GM12865 (cell line): Measurements from ENCODE around the gene TXNIP.
A peak's percentile ranks its signal among the peaks of the same experiment; 100 is the strongest.

Experiments used
- DNase-seq: peaks from one replicate; pipeline ENCODE4 v3.0.0; 2010; ENCODE audit warnings: low read depth
- H3K4me3 ChIP-seq: 2 replicates; pipeline ENCODE4 v1.5.1; 2011; ENCODE audit warnings: mild to moderate bottlenecking, low read depth, low read length, control low read depth
- TF ChIP-seq, protein P1 (sequence below): IDR thresholded peaks from 2 replicates; pipeline ENCODE4 v1.5.1; 2011; ENCODE audit warnings: low read length, control low read depth, low read depth, inconsistent platforms; ENCODE audit not compliant: insufficient read depth; ENCODE audit errors: missing control alignments

Gene TXNIP

DNA sequence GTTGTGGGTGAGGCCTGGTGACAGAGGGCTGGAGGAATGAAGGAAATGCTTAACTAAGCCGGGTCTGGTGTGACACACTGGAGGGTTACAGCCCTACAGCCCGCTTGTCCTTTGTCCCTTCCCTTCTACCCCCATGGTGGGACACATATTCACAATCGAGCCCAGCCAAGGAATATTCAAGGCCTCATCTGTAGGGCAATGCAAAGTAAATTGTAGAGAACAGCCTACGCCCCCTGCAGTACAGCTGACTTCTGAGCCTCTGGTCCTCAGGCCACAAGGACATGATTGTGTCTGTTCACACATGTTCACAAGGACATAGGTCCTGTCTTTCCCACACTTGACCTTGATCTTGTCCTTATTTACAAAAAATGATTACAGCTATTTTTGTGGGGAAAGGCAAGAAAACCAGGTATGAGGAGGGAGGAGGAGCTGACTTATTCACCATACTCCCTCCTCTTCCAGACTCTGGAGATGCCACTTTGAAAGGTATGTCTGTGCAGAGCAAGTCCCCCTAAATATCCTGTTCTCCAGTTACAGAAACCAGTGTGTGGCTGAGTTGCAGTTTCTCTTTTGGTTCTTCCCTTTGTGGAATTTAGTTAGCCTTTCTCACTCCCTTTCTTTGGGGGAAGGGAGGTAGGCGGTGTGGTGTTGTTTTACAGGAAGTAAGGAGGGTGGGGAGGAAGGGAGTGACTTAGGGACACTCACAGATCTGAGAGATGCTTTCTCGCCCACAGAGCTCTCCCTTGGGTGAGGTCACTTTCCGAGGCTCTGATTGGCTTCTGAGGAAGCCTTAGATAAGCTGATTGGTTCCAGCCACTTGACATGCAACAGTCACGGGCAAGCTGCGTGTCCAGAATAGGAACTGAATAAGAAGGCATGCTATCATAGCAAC, 17.3 kb downstream of the TXNIP start:
- H3K4me3 ChIP-seq, result peak overlapping the region; percentile 28
- TF ChIP-seq, protein P1, sequence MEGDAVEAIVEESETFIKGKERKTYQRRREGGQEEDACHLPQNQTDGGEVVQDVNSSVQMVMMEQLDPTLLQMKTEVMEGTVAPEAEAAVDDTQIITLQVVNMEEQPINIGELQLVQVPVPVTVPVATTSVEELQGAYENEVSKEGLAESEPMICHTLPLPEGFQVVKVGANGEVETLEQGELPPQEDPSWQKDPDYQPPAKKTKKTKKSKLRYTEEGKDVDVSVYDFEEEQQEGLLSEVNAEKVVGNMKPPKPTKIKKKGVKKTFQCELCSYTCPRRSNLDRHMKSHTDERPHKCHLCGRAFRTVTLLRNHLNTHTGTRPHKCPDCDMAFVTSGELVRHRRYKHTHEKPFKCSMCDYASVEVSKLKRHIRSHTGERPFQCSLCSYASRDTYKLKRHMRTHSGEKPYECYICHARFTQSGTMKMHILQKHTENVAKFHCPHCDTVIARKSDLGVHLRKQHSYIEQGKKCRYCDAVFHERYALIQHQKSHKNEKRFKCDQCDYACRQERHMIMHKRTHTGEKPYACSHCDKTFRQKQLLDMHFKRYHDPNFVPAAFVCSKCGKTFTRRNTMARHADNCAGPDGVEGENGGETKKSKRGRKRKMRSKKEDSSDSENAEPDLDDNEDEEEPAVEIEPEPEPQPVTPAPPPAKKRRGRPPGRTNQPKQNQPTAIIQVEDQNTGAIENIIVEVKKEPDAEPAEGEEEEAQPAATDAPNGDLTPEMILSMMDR, result peak; percentile 32
- DNase-seq, result peak; percentile 99

DNA sequence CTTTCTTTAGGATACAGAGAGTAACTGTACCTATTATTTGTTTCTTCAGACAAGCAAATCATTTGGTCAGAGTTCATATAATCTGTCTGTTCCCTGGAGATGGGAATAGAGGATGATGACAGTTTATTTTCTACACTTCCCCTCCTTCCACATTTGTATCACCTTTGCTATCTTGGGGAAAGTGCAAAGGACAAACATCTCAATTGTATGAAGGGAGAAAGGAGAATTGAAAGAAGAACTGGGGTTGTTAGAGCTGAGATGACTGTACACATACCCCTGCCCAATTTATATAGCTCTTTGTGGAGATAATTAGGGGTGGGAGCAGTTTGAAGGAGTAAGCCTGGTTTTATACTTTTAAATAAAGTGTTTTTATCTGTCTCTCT, 17.9 kb downstream of the TXNIP start:
- no peak overlapping the region for H3K4me3 ChIP-seq
- DNase-seq, result no peak
- TF ChIP-seq, protein P1, result no peak

DNA sequence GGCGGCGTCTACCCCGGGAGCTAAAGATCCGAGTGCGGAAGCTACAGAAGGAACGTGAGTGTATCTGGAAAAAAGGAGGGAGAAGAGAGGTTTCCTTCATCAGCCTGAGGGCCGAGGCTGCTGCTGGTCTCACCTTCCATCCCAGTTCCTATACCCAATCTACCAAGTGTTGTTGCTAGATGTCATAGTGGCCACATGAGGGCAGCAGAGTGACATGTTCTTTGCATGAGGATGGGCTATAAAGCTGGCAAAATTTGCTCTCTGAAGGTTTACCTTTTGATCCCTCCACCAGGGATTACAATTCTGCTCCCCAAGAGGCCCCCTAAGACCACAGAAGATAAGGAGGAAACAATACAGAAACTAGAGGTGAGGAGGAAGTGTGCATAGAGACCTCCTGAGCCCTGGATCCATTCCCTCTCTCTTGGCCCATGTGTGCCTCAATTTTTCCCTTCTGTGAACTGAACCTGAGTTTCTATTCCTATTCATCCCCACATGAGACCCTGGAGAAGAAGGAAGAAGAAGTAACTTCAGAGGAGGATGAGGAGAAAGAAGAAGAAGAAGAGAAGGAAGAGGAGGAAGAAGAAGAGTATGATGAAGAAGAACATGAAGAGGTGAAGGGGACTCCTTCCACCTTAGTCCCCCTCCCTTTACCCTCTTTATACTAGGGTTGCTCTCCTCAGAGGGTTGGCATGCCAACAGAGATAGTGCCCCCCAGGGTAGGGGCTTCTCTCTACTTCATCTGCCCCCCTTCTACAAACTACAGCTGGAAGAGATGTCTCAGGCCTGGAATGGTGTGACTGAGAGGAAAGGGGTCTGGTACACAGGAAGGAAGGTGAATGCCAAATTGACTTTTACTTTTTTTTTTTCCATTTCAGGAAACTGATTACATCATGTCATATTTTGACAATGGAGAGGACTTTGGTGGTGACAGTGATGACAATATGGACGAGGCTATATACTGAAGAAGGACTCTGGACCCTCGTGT, 18.6 kb downstream of the TXNIP start:
- TF ChIP-seq, protein P1, result peak; percentile 79
- H3K4me3 ChIP-seq, result no peak overlapping the region
- DNase-seq, result peak; percentile 89

DNA sequence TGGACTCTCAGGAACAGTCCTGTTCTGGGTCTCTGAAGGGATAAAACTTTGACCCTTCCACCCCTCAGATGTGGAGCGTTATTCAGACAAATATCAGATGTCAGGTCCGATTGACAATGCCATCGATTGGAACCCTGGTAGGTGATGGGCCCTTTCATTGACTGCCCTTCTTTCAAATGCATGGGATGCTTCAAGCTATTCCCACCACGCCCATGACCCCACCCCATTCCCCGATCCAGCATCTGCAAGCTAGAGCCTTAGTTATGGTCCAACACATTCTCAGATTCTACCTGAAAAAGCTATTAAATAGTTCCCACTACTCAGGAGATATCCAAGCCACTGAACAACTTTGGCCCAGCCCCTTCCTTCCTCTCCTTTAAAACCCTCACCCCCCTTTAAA, 19.4 kb downstream of the TXNIP start:
- TF ChIP-seq, protein P1, result no peak
- H3K4me3 ChIP-seq, result no peak overlapping the region
- no peak for DNase-seq

DNA sequence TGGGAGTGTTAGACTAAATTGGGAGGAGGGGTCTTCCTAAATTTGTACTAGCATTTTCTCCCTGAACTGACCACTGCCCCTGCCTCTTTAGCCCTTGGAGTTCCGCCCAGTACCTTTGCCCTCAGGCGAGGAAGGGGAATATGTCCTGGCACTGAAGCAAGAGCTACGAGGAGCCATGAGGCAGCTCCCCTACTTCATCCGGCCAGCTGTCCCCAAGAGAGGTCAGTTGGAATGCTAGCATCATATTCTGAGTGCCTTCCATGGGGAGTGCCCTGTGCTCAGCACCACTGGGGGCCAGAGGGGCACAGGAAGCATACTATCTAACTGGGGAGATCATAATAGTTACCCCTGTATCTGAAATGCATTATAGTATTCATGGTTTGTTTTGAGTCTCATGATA, 21.2 kb downstream of the TXNIP start:
- no peak for DNase-seq
- H3K4me3 ChIP-seq, result no peak overlapping the region
- TF ChIP-seq, protein P1, result no peak

DNA sequence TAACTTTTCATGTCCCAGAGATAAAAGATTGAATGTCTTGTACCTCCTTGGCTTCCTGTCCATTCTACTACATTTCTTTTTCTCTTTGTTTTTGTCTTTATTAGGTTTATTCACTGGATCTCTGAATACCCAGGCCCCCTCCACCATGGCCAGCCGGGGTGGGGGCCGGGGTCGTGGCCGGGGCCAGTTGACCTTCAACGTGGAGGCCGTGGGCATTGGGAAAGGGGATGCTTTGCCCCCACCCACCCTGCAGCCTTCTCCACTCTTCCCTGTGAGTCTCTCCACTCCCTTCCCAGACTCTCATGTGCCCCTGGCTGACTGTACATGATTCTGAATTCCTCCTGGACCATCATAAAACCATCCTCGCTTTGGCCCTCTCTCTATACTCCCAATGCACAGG, 21.7 kb downstream of the TXNIP start:
- TF ChIP-seq, protein P1, result no peak
- no peak for DNase-seq
- no peak overlapping the region for H3K4me3 ChIP-seq
